NCI-H2029 (cell line): ENCODE data around the gene PARP16.
"Not testable (repeated sequence)": the region's sequence is repeated elsewhere in the genome, so short reads cannot be mapped to it uniquely, and the experiment has no call there.

Experiments used
- DNase-seq: peaks from one replicate; lab custom pipeline; 2025; lab: John Stamatoyannopoulos, UW

Gene PARP16

DNA sequence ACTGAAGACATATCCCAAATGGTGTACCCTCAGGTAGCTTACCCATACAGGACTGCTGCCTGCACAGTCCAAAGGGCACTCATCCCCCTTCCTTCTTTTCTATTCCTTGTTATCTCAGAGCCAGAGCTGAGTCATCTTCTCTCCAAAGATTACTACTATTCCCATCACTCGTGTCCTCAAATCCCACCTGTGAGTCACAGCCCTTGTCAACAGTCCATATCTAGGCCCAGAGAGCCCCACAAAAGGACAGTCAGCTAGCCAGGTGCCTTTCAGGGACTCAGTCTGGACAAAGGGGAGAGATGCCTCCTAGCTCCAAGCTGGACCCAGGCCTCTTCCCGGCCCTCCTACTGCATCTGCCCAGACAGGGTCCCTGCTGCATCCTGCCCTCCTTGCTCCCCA is 11.0 kb downstream of the PARP16 start:
- DNase-seq = no peak

DNA sequence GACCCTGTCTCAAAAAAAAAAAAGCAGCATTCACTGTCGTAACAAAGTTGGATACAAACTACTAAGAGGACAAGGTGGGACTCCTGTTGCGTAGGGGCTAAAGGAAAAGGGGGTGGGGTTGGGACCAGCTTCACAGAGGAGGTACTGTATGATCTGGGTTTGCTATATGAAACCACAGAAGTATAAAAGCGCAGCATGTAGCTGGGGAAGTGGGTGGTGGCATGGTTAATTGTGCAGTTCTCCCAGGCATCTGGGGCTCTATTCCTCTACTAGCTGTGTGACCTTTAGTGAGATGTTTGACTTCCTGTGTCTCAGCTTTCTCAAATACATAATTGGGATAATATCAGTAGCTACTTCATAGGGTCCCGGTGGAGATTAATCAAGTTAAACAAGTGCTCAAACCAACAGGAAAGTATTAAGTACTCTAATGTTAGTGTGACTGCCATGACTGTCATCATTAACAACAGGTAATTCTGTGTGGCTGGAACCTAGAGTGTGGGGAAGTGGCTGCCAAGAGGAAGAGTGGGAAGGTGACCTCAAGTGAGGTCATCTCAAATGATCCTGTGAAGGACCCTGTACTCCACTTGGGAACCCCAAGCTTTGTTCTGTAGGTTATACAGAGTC is 11.5 kb downstream of the PARP16 start:
- no peak for DNase-seq

DNA sequence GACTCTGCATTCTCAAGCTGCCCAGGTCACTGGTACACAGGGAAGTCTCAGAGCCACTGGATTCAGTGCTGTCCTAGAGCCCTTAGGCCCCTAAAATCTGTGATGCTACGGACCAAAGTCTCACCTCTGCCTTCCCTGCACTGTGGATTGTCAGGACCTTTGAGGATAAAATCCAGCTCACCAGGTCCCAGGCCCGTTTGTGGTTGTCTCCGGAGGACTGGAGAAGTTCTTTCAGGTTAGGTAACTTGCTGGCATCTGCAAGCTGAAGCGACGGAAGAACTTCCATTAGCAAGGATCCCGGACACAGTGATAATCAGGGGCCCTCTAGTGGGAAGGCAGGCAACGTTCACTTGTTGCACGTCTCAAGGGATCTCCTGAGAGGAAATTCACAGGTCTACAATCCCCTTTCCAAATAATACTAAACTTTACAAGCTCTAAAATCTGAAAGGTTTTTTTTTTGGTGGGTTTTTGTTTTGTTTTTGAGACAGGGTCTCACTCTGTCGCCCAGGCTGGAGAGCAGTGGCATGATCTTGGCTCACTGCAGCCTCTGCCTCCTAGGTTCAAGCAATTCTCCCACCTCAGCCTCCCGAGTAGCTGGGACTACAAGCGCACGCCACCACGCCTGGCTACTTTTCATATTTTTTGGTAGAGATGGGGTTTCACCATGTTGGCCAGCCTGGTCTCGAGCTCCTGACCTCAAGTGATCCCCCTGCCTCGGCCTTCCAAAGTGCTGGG is 15.7 kb downstream of the PARP16 start:
- not testable (repeated sequence) for DNase-seq

DNA sequence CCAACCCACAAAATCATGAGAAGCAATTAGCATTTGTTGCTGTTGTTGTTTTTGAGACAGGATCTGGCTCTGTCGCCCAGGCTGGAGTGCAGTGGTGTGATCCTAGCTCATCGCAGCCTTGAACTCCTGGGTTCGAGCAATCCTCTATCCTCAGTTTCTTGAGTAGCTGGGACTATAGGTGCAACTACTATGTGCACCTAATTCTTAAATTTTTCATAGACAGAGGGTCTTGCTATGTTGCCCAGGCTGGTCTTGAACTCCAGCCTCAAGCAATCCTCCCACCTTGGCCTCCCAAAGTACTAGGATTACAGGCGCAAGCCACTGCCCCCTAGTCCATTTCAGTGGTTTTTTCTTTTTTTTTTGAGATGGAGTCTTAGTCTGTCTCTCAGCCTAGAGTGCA is 18.3 kb downstream of the PARP16 start:
- no peak for DNase-seq

DNA sequence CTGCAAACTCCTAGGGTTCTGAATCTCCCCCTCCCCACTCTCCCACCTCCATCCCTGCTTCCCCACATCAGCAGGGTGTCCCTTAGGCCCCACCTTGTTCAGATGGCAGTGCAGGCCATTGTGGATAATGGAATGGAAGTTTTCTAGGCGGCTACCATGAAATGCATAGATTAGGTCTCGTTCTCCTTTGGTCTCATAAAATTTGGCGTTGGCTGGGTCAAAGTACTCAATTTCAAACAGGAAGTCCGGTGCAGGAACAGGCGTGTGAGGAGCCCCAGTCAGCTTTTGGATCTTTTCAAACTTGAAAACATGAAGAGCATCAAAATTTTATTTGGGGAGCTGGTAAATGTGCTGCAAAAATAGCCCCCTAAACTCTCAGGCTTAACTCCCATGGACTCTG is 20.2 kb downstream of the PARP16 start:
- DNase-seq = no peak

DNA sequence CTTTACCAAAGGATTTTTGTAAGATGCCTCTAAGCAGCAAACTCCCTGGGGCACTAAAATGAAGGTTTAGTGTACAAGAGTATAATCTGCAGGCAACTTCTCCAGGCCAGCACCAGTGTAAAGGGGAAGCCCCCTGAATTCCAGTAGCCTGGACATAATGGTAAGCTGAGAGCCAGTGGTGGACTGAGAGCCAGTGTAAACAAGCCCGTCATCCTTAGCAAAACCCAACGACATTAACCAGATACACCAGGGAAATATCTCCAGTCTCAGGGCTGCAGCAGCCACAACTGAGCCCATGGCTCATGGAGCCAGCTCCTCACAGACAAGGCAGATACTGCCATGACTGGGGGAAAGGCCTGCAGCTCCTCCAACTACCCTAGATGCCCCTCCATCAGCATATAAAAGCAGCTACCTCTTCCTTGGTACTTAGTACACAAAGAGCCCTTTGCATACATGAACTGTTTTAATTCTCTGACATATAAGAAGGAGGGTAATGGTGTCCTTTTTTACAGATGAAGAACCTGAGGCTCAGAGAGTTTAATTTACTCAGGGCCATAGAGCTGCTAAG is 21.7 kb downstream of the PARP16 start:
- DNase-seq = no peak

DNA sequence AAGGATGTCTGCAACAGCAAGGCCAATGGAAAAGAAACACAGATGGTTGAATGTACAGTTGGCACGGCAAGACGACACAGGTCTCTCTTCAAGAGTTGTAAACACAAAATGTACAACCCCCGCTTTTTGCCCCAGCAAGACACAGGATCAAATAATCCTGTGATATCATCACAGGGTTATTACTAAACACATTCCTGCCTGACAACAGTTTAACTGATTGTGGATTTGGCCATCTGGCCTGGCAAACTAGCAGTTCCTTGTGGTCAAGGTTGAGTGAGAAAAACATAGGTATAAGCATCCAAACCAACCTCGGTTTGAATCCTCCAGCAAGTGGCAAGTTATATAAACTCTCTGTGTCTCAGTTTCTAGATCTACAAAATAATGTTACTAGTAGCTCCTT is 23.4 kb downstream of the PARP16 start:
- no peak for DNase-seq

DNA sequence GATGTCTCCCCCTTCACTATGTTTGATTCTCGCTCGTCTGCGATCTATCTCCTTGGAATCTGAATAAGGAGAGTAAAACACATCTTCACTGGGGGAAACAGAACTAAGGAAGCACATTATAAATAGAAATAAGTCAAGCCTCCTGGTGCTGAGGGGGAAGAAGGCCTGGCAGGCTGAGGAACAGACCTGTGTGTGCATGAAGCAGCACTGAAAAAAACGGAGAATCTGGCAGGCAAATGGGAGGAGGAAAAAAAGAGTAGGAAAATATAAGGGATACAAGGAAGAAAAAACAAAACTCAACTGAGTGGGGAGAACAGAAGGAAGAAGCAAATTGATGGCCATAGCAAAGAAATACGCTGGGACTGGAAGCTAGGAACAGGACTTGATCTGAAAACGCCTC is 25.7 kb downstream of the PARP16 start:
- DNase-seq = no peak

DNA sequence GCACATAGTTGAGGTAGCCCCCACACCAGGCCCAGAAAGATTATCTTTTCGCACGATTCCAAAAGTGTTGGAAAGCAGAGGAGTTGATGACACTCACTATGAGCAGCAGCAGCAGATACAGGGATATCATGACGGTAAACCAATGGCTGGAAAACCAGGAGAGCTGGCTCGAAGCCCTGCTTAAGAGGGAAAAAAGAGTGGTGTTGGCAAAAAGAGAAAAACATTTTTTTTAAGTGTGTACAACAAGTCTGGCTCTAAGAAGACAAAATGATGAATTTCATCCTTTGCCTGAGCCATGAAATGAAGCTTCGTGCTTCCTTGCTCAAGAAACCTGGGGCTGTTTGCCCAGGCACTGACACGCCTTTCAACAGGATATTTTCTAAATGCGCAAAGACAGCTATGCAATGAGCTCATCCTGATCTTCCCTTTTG is 27.3 kb downstream of the PARP16 start:
- DNase-seq = no peak

DNA sequence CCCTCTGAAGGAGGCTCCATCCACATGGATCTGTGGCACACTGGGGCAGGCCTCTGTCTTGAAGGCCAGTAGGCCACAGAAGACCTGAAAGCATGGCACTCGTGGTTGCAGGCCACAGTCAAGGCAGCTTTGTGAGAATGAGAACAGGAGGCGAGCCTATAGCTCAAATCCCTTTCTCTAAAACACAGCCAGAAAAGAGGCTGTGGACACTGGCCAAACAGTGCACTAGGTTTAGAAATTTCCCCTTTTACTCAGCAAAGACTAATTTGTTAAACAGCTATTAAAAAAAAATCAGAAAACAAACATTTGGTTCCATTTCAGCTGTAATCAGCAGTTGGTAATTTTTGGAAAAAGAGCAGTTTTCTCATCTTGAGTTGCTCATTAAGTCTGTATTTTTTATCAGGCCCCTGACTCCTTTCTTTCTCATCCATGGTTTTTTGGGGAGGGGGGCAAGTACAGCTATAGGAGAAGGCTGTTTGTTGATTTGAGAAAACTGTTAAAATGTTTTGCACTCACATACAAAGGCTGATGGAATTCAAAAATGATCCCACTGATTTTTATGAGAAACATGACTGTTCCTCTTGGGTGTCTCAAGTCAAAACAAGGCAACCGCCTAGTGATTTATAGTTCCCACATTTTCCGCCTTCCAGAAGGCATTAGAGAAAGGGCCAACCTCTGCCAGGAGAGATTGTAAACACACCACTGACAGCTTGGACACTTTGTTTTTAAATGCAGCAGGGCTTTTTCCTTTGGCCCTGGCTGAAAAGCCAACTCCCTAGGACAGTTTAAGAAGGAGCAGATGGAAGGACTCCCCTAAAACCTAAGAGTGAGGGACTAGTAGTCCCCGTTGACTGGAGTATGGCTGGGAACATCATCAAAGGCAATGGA is 28.1 kb downstream of the PARP16 start:
- DNase-seq = no peak

DNA sequence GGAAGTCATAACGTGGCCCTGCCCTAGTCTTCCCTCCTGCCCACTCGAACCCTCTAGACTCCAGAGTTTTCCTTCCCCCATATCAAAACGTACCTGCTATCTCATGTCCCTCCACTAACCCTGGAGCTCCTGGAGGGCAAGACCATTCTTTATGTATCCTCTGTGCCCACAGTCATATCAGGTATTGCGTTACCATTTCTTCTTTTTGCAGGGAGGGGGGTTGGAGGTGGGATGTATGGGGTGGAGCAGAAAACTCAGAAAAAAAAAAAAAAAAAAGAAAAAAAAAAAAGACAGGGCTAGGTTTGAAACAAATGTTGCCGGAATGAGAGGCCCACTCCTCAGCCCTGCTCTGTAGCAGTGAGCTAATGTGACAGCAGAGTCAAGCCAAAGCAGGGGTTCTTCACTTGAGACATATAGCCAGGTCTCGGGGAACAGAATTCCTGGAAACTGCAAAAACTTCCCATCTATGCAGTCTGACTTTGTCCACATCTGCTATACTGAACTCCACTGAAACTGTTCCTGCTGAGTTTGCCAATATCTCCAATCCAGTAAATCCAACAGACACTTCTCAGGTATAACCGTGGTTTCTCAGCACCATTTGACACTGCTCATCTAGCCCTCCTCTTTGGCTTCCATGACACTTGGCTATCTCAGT is 31.1 kb downstream of the PARP16 start:
- no peak for DNase-seq

DNA sequence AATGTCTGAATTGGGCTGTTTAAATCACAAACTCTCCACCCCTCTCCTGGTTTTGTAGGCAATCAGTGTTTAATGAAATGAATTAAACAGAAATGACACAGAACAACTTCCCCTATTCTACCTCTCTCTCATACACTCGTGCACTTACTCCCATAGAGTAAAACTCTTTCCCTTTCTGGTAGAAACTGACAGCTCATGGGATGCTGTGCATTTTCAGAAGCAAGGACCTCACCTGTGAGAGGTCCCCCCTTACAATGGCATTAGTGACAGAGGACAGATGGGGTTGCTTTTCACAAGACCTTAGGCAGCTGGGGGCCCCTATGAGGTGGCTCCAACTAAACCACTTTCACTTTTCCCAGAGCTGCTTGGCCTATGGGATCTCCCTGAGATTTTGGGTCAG is 31.9 kb downstream of the PARP16 start:
- DNase-seq = no peak

DNA sequence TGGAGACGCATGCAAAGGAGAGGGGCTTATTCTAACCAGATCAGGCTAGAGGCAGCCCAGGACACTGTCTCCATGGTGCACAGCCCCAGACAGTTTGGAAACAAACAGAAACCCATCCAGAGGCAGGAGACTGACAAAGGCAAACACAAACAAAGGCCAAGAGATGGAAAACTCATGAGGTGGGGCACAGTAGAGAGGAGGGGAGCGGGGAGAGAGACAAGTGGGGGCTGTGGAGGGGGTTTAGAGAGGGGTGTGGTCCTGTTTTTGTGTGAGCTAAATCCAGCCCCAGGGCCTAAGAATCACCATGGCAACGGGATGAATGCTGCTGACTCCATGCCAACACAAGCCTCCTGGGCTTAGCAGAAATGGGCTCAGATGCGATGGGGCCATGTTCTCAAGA is 32.3 kb downstream of the PARP16 start:
- DNase-seq = no peak

DNA sequence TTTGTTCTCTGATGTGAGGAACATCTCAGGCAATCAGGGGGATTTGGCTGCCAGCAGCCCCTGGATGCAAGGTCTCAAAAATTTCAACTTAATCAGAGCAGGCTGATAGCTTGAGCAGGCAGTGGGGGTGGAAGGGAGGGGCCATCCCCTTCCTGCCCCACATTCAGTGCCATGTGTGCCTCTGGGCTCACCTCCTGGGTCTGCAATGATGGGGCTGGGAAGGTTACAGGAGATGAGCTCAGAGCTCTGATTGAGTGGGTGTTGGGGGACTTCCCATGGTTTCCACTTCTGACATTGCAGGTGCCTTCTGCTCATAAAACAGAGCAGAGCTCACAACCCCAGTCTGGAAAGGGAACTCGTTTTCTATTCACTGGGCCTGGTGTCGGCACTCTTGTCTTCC is 37.0 kb downstream of the PARP16 start:
- no peak for DNase-seq

DNA sequence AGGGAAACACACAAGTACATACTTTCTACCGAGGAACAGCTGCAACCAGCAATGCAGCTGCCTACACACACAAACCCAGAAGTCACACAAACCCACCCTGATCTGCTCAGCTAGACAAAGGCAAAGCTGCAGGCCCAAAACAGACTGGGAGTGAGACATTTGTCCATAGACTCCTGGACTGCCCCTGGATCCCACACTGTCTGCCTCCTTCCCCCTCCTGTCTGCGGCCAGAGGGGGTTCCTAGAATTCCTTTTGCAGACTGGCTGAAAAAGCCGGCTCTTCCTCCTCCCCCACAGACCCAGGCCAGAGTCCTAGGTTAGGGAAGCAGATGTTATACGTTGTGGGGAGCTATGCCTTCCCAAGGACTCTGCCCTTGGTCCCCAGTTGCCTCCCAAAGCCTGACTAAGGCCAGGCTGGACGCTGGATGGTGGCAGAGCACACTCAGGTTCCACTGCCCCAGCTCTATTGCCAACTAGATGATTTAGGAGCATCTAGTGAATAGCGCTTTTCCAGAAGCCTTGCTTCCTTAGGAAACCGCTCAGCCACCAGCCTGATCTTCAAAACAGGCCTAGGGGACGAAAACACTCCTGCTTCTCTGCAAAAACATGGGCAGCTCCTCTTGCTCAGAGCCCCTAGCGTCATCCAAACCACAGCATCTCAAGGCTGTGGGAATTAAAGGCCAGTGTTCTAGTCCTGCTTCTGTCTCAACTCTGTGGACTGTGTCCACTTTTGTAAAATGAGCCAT is 38.0 kb downstream of the PARP16 start:
- DNase-seq = no peak

DNA sequence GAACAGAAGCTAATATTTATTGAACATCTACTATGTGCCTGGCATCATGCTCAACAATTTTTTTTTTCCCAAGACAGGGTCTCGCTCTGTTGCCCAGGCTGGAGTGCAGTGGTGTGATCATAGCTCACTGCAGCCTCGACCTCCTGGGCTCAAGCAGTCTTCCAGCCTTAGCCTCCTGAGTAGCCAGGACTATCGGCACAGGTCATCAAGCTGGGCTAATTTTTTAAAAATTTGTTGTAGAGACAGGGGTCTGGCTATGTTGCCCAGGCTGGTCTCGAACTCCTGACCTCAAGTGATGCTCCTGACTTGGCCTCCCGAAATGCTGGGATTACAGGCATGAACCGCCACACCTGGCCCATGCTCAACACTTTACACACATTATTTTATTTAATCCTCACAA is 39.7 kb downstream of the PARP16 start:
- DNase-seq = no peak

DNA sequence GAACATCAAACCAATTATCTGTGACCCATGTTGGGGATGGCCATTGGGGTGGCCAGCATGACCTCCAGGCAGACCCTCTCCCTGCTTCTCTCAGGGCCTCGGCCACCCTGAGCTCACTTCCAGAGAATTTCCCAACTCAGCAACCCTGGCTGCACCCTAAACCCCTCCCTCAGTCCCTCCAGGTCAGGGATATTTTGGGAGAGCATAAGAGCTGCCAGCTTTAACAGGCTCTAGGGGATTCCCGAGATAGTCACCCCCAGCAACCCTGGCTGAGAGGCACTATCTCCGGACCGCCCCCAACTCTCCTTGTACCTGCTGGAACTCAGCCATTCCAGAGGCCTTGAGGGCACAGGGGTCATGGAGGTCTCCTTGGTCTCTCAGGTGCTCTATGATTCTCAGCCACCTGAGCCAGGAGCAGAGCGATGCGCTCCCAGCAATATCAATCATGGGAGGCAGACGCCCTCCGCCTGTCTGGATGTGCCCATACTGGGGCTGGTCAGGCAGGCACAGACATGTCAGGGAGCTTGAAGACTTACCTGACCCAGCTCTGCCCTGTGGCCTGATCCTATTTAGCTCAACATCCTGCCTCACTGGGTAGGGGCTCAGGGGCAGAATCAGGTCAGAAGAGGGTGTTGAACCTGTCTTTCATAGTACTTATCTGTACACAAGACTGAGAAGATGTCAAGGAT is 40.5 kb downstream of the PARP16 start:
- DNase-seq = no peak

DNA sequence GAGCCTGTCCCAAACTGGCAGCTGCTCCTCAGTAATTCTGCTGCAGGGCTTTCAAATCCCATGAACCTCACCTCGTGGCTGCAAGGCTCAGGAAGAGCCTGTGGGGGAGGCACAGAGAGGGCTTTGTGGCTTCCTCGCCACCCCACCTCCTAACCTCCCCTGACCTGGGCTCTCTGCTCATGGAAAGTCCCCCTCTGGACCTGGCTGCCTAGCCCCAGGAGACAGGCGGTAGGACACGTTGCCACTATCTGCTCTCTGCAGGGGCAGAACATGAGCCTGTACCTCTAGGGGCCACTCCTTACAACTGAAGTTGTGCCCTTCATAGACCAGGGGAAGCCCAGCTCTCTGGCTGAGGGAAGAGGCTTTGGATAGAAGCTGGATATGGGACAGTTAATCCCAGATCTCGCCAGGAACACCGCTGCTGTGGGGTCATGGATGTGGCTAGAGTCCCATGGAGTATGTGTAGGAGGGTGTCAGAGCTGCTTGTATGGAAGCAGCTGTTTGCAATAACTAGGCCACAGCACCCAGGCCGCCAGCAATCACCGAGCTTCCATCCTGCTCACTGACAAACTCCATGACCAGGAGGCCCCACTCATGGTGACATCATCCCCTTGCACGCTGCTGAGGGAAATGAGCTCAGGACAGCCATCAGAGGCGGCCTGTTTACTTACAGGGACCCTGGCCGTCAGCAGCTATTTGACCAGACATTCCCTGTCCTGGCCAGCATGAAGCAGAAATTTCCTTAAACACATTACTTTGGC is 41.4 kb downstream of the PARP16 start:
- no peak for DNase-seq

DNA sequence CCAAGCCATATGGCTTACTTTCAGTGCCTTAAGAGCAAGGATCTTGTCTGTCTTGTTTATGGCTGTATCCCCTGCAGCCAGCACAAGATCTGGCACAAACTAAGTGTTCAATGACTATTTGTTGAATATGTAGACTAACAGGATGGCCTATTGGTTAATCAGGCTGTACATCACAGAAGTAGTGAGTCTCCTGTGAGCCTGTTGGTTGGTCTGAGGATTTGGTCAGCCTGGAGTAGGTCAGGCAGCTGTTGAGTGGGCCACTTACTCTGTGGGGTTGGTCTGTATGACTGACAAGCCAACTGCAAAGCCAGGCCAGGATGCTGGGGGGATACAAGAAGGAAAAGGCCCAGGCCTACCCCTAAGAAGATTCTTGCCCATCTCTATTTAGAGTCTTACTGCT is 42.0 kb downstream of the PARP16 start:
- no peak for DNase-seq

DNA sequence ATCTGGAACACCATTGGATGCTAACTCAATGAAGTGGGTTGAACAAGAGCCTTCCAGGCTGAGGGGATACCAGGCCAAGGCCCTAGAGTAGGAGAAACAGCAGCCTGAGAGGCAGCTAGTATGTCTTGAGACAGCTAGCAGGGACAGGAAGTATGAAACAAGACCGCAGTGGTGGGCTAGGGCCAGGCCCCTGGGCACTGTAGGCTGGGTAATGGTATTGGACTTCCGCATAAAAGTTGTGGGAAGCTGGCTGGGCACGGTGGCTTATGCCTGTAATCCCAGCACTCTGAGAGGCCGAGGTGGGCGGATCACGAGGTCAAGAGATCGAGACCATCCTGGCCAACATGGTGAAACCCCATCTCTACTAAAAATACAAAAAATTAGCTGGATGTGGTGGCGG is 50.2 kb downstream of the PARP16 start:
- DNase-seq = not testable (repeated sequence)
